C4-2B (cell line): Measurements from ENCODE around the gene RPS21.
A peak's percentile ranks its signal among the peaks of the same experiment; 100 is the strongest.

ENCODE experiments used
- H3K27ac ChIP-seq: fragments of 450-650 bp; 2 replicates; pipeline ENCODE4 v1.5.1; 2017
- CTCF ChIP-seq: fragments of 450-650 bp; conservative IDR thresholded peaks from 2 replicates; pipeline ENCODE4 v1.5.1; 2017; ENCODE audit warnings: mild to moderate bottlenecking
- ZFX ChIP-seq: fragments of 450-650 bp; IDR thresholded peaks from 2 replicates; pipeline ENCODE4 v1.6.1; 2017

Gene RPS21

GRCh38 chr20:62367633-62368391 lies 19.1 kb upstream of the RPS21 start:
- TF ChIP-seq ZFX, result 0 out of 2 replicates have a peak, but pooled peaks have one; percentile 33
- TF ChIP-seq CTCF, result no peak
- H3K27ac ChIP-seq, result peak overlapping the region; percentile 98

DNA sequence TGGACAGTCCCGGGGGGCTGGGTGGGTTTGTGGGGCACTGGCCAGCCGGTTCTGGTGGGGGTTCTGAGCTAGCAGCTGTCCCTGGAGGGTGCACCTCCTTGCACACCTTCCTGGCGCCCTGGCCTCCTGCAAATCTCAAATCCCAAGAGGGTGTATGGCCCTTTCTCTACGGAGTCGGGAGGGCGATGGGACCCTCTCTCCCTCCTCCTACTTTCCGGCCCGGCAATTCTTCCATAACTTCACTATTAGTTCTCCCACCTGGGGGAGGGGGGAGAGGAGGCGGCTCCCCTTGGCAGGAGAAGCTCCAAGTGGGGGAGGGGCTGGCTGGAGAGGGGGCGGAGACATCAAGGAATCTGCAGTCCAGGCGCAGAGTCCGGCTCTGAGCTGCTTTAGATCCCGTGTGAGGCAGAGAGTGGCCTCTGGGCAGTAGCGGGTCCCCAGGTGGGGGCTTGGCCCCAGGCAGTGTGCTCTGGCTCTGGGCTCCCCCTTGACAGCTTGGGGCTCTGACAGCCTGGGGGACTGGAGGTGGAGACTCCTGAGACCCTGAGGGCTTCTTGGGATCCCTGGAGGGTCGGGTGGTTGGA lies 18.4 kb upstream of the RPS21 start:
- no peak for TF ChIP-seq ZFX
- TF ChIP-seq CTCF, result no peak
- H3K27ac ChIP-seq, result peak overlapping the region; percentile 98

DNA sequence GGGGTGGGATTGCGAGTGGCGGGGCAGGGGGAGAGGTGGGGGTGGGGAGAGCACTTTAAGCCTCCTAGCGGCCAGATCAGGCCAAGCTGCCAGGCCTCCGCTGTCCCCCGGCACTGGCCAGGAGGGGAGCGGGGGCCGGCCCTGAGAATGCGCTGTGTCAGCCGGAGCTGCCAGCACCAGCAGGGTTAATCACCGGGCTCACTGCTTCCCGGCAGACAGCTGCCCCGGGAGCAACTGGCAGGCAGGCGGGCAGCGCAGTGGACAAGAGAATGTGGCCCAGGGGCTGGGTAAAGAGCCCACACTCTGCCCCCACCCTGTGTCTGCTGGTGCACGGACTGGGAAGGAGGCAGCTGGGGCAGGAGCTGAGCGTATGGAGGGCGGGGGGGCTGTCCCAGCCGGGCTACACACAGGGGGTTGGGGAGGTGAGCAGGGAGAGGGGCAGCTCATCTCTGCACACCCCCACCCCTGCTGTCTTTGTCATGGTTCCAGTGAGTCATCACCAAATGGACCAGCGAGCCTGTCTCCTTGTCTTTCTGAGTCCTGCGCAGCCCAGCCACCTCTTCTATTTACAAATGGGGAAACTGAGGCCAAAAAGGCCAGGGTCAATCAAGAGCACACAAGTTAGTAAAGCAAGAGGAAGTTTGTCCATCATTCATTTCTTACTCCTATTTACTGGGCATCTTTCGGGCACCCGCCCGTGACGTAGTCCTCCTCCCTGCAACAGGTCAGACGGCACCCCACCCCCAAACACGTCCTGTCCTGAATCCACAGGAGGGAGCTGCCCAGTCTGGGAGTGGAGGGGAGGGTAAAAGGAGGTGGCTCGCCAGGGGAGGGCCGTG lies 17.7 kb upstream of the RPS21 start:
- peak overlapping the region; percentile 98 for H3K27ac ChIP-seq
- TF ChIP-seq CTCF (no peak; the same call in 1 of the 2 replicates), ZFX (no peak)

GRCh38 chr20:62369815-62370114 lies 17.1 kb upstream of the RPS21 start:
- TF ChIP-seq CTCF, result no peak
- TF ChIP-seq ZFX, result no peak
- no peak overlapping the region for H3K27ac ChIP-seq

- H3K27ac ChIP-seq, result no peak overlapping the region
- TF ChIP-seq CTCF (no peak), ZFX (no peak)
Observed at GRCh38 chr20:62370115-62370806, 16.6 kb upstream of the RPS21 start.

- no peak for TF ChIP-seq ZFX
- TF ChIP-seq CTCF, result no peak
- no peak overlapping the region for H3K27ac ChIP-seq
Observed at GRCh38 chr20:62370807-62371587, 15.9 kb upstream of the RPS21 start.
